Prostate gland (tissue), 2 donors: ENCODE measurements around the gene NAV2.

ENCODE experiments used
- CTCF ChIP-seq, 4 experiments: fragments of 200-600 bp in 2 of 4; fragments of 450-650 bp in 2 of 4; sonication (generic) in 2 of 4; IDR thresholded peaks; 1 replicate in 3 of 4; 2 replicates in 1 of 4; pipeline ENCODE4 v1.5.1; 2016 to 2019; ENCODE audit warnings: antibody characterized with exemption in 4 of 4, mild to moderate bottlenecking in 2 of 4, moderate library complexity in 2 of 4
- POLR2A ChIP-seq: fragments of 450-650 bp; IDR thresholded peaks from one replicate; pipeline ENCODE4 v1.6.1; 2016; ENCODE audit warnings: antibody characterized with exemption, mild to moderate bottlenecking
- POLR2AphosphoS5 ChIP-seq: sonication (generic); formaldehyde crosslinking; IDR thresholded peaks from one replicate; pipeline ENCODE4 v1.6.1; 2017; ENCODE audit warnings: antibody characterized with exemption

GRCh38 chr11:19675397-19675796 lies 37.2 kb upstream of the NAV2 start:
- no peak for TF ChIP-seq CTCF (IDR thresholded peaks at IDR 0.05)
- TF ChIP-seq POLR2A: no peak
- TF ChIP-seq POLR2AphosphoS5: peak; percentile 42
